CD4-positive, alpha-beta T cell (primary cell): Measurements from ENCODE around the gene ATXN1. TPM values are rescaled to one million over a fixed set of nuclear protein-coding genes. Genes with fewer than 3 reads are reported as not detected.

Experiments
- ATAC-seq: fragments of 200-7000 bp; cut with Tn5 transposase; one replicate; pipeline ENCODE4 v1.10.0; 2022; ENCODE audit warnings: mild to moderate bottlenecking; ENCODE audit not compliant: poor library complexity
- CTCF ChIA-PET: fragments of 350-600 bp; sonication (Branson Sonifier 250); formaldehyde crosslinking; loops from one replicate; lab custom pipeline; 2021; ENCODE audit warnings: antibody characterized with exemption, inconsistent platforms; lab: Charles Lee
- POLR2A ChIA-PET: fragments of 350-600 bp; sonication (Branson Sonifier 250); formaldehyde crosslinking; loops from one replicate; lab custom pipeline; 2021; ENCODE audit warnings: antibody characterized with exemption, inconsistent platforms; lab: Charles Lee
- DNase-seq, 14 experiments: peaks; one replicate each; pipeline ENCODE4 v3.0.0-alpha.2; 2013 to 2020; ENCODE audit warnings: mixed read lengths in 2 of 14
- H3K27ac ChIP-seq, 2 donors: one replicate each; pipeline versions ENCODE4 v1.5.1 to v1.7.0; 2013; ENCODE audit warnings: low read length in 2 of 2, low read depth in 1 of 2, mild to moderate bottlenecking in 1 of 2
- H3K27me3 ChIP-seq, 2 experiments: 1 replicate in 1 of 2; 2 replicates in 1 of 2; pipeline versions ENCODE4 v1.6.1 to v1.7.0; 2013; ENCODE audit warnings: low read length in 2 of 2, control low read depth in 1 of 2, mild to moderate bottlenecking in 1 of 2, moderate library complexity in 1 of 2; ENCODE audit not compliant: insufficient read depth in 2 of 2, control insufficient read depth in 1 of 2
- H3K36me3 ChIP-seq: one replicate; pipeline ENCODE4 v1.6.1; 2013; ENCODE audit warnings: low read length, control low read depth; ENCODE audit not compliant: insufficient read depth
- H3K4me1 ChIP-seq: one replicate; pipeline ENCODE4 v1.6.1; 2013; ENCODE audit warnings: low read length, control low read depth; ENCODE audit not compliant: insufficient read depth
- H3K4me3 ChIP-seq: one replicate; pipeline ENCODE4 v1.5.1; 2013; ENCODE audit warnings: mild to moderate bottlenecking, low read length, moderate library complexity
- H3K9me3 ChIP-seq, 2 experiments: 1 replicate in 1 of 2; 2 replicates in 1 of 2; pipeline versions ENCODE4 v1.6.1 to v1.7.0; 2013; ENCODE audit warnings: low read length in 2 of 2, mild to moderate bottlenecking in 2 of 2, control low read depth in 1 of 2, moderate library complexity in 1 of 2; ENCODE audit not compliant: control insufficient read depth in 1 of 2, insufficient read depth in 1 of 2
- H3K27ac Mint-ChIP-seq: one replicate; pipeline ENCODE4 v1.8.0; 2020; ENCODE audit warnings: mixed read lengths
- H3K27me3 Mint-ChIP-seq: one replicate; pipeline ENCODE4 v1.8.0; 2021; ENCODE audit warnings: mixed read lengths
- H3K36me3 Mint-ChIP-seq: one replicate; pipeline ENCODE4 v1.8.0; 2021; ENCODE audit warnings: low read depth, mixed read lengths
- H3K4me1 Mint-ChIP-seq: one replicate; pipeline ENCODE4 v1.8.0; 2021; ENCODE audit warnings: low read depth, mixed read lengths
- H3K4me3 Mint-ChIP-seq: one replicate; pipeline ENCODE4 v1.8.0; 2020; ENCODE audit warnings: mild to moderate bottlenecking, mixed read lengths
- H3K9me3 Mint-ChIP-seq: one replicate; pipeline ENCODE4 v1.8.0; 2020; ENCODE audit warnings: mixed read lengths
- CTCF ChIP-seq: fragments of 200-600 bp; IDR thresholded peaks from one replicate; pipeline ENCODE4 v1.8.0; 2022; ENCODE audit warnings: antibody characterized with exemption, mild to moderate bottlenecking
- intact Hi-C, 2 experiments: fragments of 100-400 bp; cut with DNase I in 1 of 2; cut with micrococcal nuclease in 1 of 2; formaldehyde crosslinking; loops; one replicate each; pipeline versions ENCODE4 v1.15.1 to v1.9.0; 2023 to 2025; cut with DNase I, micrococcal nuclease
- total RNA-seq, 174 experiments: library from RNA in 2 of 174; stranded (reverse) in 2 of 174; gene quantifications; one replicate each; pipeline ENCODE4 v1.2.3 and lab custom pipeline; 2021 to 2026

ATXN1 gene
- total RNA-seq, 2 experiments from 2014 or later, result 74.2 to 76.7 TPM

- ChIA-PET CTCF (no interaction called here), POLR2A (interaction anchor here (0.6 kb wide), 1 partner anchor 126 kb away, joined by 3 read pairs; no protein-coding TSS in a partner anchor)
- H3K36me3 ChIP-seq, result no peaks in the 10 kb centered on the region
- no peak for TF ChIP-seq CTCF
- peaks cover 15% of the 10 kb centered on the region for H3K4me1 Mint-ChIP-seq
- H3K9me3 ChIP-seq, result no peaks in the 10 kb centered on the region
- H3K4me3 Mint-ChIP-seq, result no peak overlapping the region
- no peaks in the 10 kb centered on the region for H3K4me1 ChIP-seq
- DNase-seq (no peak), ATAC-seq (no peak)
- no peaks in the 10 kb centered on the region for H3K9me3 Mint-ChIP-seq
- H3K27ac Mint-ChIP-seq, result no peak overlapping the region
- H3K27me3 Mint-ChIP-seq, result no peaks in the 10 kb centered on the region
- intact Hi-C loops, result no loop called here
- H3K36me3 Mint-ChIP-seq, result peaks cover 4% of the 10 kb centered on the region
- H3K4me3 ChIP-seq, result no peak overlapping the region
- H3K27me3 ChIP-seq, result no peaks in the 10 kb centered on the region
- H3K27ac ChIP-seq, result no peak overlapping the region
Measured at GRCh38 chr6:16450285-16450684, 311.0 kb downstream of the ATXN1 start.

- ChIA-PET POLR2A (no interaction called here), CTCF (no interaction called here)
- ATAC-seq, result no peak
- H3K4me1 ChIP-seq, result no peaks in the 10 kb centered on the region
- H3K27me3 Mint-ChIP-seq, result no peaks in the 10 kb centered on the region
- H3K4me3 Mint-ChIP-seq, result no peak overlapping the region
- no peak overlapping the region for H3K27ac ChIP-seq
- H3K4me1 Mint-ChIP-seq, result peaks cover 22% of the 10 kb centered on the region
- no peaks in the 10 kb centered on the region for H3K27me3 ChIP-seq
- intact Hi-C loops, result no loop called here
- no peak for DNase-seq
- peaks cover 4% of the 10 kb centered on the region for H3K36me3 Mint-ChIP-seq
- H3K36me3 ChIP-seq, result no peaks in the 10 kb centered on the region
- no peak overlapping the region for H3K4me3 ChIP-seq
- H3K9me3 Mint-ChIP-seq, result no peaks in the 10 kb centered on the region
- no peak overlapping the region for H3K27ac Mint-ChIP-seq
- H3K9me3 ChIP-seq, result no peaks in the 10 kb centered on the region
- no peak for TF ChIP-seq CTCF
Measured at GRCh38 chr6:16446273-16446672, 315.0 kb downstream of the ATXN1 start.

- Histone ChIP-seq H3K27ac (no peak overlapping the region), H3K36me3 (no peaks in the 10 kb centered on the region), H3K27me3 (no peaks in the 10 kb centered on the region), H3K4me1 (peaks cover 26% of the 10 kb centered on the region), H3K9me3 (no peaks in the 10 kb centered on the region), H3K4me3 (no peak overlapping the region)
- no peak overlapping the region for H3K4me3 Mint-ChIP-seq
- no peaks in the 10 kb centered on the region for H3K9me3 Mint-ChIP-seq
- peaks cover 4% of the 10 kb centered on the region for H3K36me3 Mint-ChIP-seq
- peaks cover 50% of the 10 kb centered on the region for H3K4me1 Mint-ChIP-seq
- no peak for TF ChIP-seq CTCF
- no peaks in the 10 kb centered on the region for H3K27me3 Mint-ChIP-seq
- H3K27ac Mint-ChIP-seq, result peak overlapping the region; percentile 12
- ATAC-seq, result no peak
- ChIA-PET CTCF (no interaction called here), POLR2A (no interaction called here)
- DNase-seq, result no peak
- intact Hi-C loops, result no loop called here
Measured at GRCh38 chr6:16442031-16442430, 319.2 kb downstream of the ATXN1 start.
